ENCODE results near the gene ZP1. TPM values are rescaled to one million over a fixed set of nuclear protein-coding genes. Genes with fewer than 3 reads are reported as not detected.

Gene ZP1
- total RNA-seq, 1 donor from 2014 or later: 0.31 TPM

GRCh38 chr11:60857378-60858232, 9.7 kb upstream of the ZP1 start:
- no peak for DNase-seq (ENCODE audit: low spot score in 2 of 2, unreplicated experiment in 2 of 2)
- H3K4me1 Mint-ChIP-seq: peaks cover 9% of the 10 kb centered on the region
- no peaks in the 10 kb centered on the region for H3K36me3 Mint-ChIP-seq
- TF ChIP-seq CTCF (IDR thresholded peaks at IDR 0.05; ENCODE audit: unreplicated experiment): no peak
- H3K4me3 Mint-ChIP-seq: no peak overlapping the region
- no peaks in the 10 kb centered on the region for H3K9me3 Mint-ChIP-seq
- peaks cover 2% of the 10 kb centered on the region for H3K27me3 Mint-ChIP-seq (ENCODE audit: low read depth)
- H3K27ac Mint-ChIP-seq: no peak overlapping the region

- no peak overlapping the region for H3K27ac Mint-ChIP-seq
Measured at GRCh38 chr11:60858236-60858635, 9.1 kb upstream of the ZP1 start.

GRCh38 chr11:60858731-60859464, 8.4 kb upstream of the ZP1 start:
- Mint-ChIP-seq H3K27ac (no peak overlapping the region), H3K4me3 (no peak overlapping the region), H3K27me3 (ENCODE audit: low read depth) (peaks cover 3% of the 10 kb centered on the region), H3K4me1 (peaks cover 14% of the 10 kb centered on the region), H3K9me3 (no peaks in the 10 kb centered on the region), H3K36me3 (no peaks in the 10 kb centered on the region)
- no peak for DNase-seq (ENCODE audit: low spot score in 2 of 2, unreplicated experiment in 2 of 2)
- TF ChIP-seq CTCF (IDR thresholded peaks at IDR 0.05; ENCODE audit: unreplicated experiment): no peak

More at GRCh38 chr11:60858236-60858635, 9.1 kb upstream of the ZP1 start:
- Mint-ChIP-seq H3K4me1 (peaks cover 9% of the 10 kb centered on the region), H3K27me3 (ENCODE audit: low read depth) (peaks cover 3% of the 10 kb centered on the region), H3K4me3 (no peak overlapping the region), H3K36me3 (no peaks in the 10 kb centered on the region), H3K9me3 (no peaks in the 10 kb centered on the region)
- no peak for TF ChIP-seq CTCF (IDR thresholded peaks at IDR 0.05; ENCODE audit: unreplicated experiment)
- DNase-seq (ENCODE audit: low spot score in 2 of 2, unreplicated experiment in 2 of 2): no peak

- Mint-ChIP-seq H3K9me3 (no peaks in the 10 kb centered on the region), H3K27ac (no peak overlapping the region)
- DNase-seq (ENCODE audit: low spot score in 2 of 2, unreplicated experiment in 2 of 2): no peak
Measured at GRCh38 chr11:60859616-60860250, 7.6 kb upstream of the ZP1 start.

More at GRCh38 chr11:60859616-60860250, 7.6 kb upstream of the ZP1 start:
- no peaks in the 10 kb centered on the region for H3K36me3 Mint-ChIP-seq
- TF ChIP-seq CTCF (IDR thresholded peaks at IDR 0.05; ENCODE audit: unreplicated experiment): no peak
- H3K27me3 Mint-ChIP-seq (ENCODE audit: low read depth): peaks cover 3% of the 10 kb centered on the region
- H3K4me3 Mint-ChIP-seq: no peak overlapping the region
- H3K4me1 Mint-ChIP-seq: peaks cover 19% of the 10 kb centered on the region
